Suprapubic skin (tissue), 4 donors: ENCODE results near the gene HSPA1A.
"Not testable (repeated sequence)": the region's sequence is repeated elsewhere in the genome, so short reads cannot be mapped to it uniquely, and the experiment has no call there.

Experiments used
- CTCF ChIP-seq, 2 donors: fragments of 200-600 bp in 1 of 2; fragments of 450-650 bp in 1 of 2; sonication (generic) in 1 of 2; IDR thresholded peaks; one replicate each; pipeline ENCODE4 v1.5.1; 2016 to 2019; ENCODE audit warnings: antibody characterized with exemption in 2 of 2, mild to moderate bottlenecking in 1 of 2, moderate library complexity in 1 of 2
- EP300 ChIP-seq: sonication (generic); formaldehyde crosslinking; IDR thresholded peaks from one replicate; pipeline ENCODE4 v1.6.1; 2017; ENCODE audit warnings: antibody characterized with exemption
- POLR2A ChIP-seq, 2 donors: fragments of 450-650 bp; IDR thresholded peaks; one replicate each; pipeline ENCODE4 v1.6.1; 2017; ENCODE audit warnings: antibody characterized with exemption in 2 of 2, mild to moderate bottlenecking in 2 of 2, moderate library complexity in 2 of 2
- POLR2AphosphoS5 ChIP-seq, 3 donors: sonication (generic); formaldehyde crosslinking; IDR thresholded peaks; one replicate each; pipeline ENCODE4 v1.6.1; 2017; ENCODE audit warnings: antibody characterized with exemption in 3 of 3

DNA sequence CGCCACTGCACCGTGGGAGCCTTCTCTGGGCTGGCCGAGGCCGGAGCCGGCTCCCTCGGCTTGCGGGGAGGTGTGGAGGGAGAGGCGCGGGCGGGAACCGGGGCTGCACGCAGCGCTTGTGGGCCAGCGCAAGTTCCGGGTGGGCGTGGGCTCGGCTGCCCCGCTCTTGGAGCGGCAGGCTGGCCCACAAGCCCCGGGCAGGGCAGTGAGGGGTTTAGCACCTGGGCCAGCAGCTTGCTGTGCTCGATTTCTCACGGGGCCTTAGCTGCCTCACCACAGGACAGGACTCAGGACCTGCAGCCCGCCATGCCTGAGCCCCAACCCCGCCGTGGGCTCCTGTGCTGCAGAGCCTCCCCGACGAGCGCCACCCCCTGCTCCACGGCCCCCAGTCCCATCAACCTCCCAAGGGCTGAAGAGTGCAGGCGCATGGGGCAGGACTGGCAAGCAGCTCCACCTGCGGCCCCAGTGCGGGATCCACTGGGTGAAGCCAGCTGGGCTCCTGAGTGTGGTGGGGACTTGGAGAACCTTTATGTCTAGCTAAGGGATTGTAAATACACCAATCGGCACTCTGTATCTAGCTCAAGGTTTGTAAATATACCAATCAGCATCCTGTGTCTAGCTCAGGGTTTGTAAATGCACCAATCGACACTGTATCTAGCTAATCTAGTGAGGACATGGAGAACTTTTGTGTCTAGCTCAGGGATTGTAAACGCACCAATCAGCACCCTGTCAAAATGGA, 36.8 kb downstream of the HSPA1A start:
- TF ChIP-seq CTCF (IDR thresholded peaks at IDR 0.05); POLR2AphosphoS5 (IDR thresholded peaks at IDR 0.05); POLR2A (IDR thresholded peaks at IDR 0.05); EP300: not testable (repeated sequence)
